Activated CD8-positive, alpha-beta memory T cell treated with anti-CD3 and anti-CD28 coated beads, Interleukin-2, amount 10 ng/mL, durations not matched to agents 7 days and 5 days (primary cell): ENCODE measurements around the gene FRMD4A. TPM values are rescaled to one million over a fixed set of nuclear protein-coding genes. Genes with fewer than 3 reads are reported as not detected.

ENCODE experiments used
- ATAC-seq: fragments of 150-1000 bp; cut with Tn5 transposase; one replicate; pipeline ENCODE4 v1.10.0; 2021; ENCODE audit warnings: moderate library complexity
- CTCF ChIA-PET: fragments of 350-600 bp; sonication (Branson Sonifier 250); formaldehyde crosslinking; loops from one replicate; lab custom pipeline; 2021; ENCODE audit warnings: antibody characterized with exemption; lab: Charles Lee
- DNase-seq: peaks from one replicate; pipeline ENCODE4 v3.0.0-alpha.2; 2020
- H3K27ac Mint-ChIP-seq: one replicate; pipeline ENCODE4 v1.8.0; 2021; ENCODE audit warnings: mild to moderate bottlenecking, mixed read lengths
- H3K27me3 Mint-ChIP-seq: one replicate; pipeline ENCODE4 v1.8.0; 2021; ENCODE audit warnings: mixed read lengths
- H3K36me3 Mint-ChIP-seq: one replicate; pipeline ENCODE4 v1.8.0; 2021; ENCODE audit warnings: mild to moderate bottlenecking, mixed read lengths
- H3K4me1 Mint-ChIP-seq: one replicate; pipeline ENCODE4 v1.8.0; 2021; ENCODE audit warnings: mixed read lengths
- H3K4me3 Mint-ChIP-seq: one replicate; pipeline ENCODE4 v1.8.0; 2021; ENCODE audit warnings: mild to moderate bottlenecking, moderate library complexity, mixed read lengths
- H3K9me3 Mint-ChIP-seq: one replicate; pipeline ENCODE4 v1.8.0; 2022; ENCODE audit warnings: low read depth, mixed read lengths
- total RNA-seq, 2 experiments: library from RNA; stranded (reverse); gene quantifications; one replicate each; pipeline ENCODE4 v1.2.3, GENCODE V29; 2021

FRMD4A gene
- total RNA-seq, 2 experiments from 2014 or later = 0.09 to 1.2 TPM

- Mint-ChIP-seq H3K4me3 (no peak overlapping the region), H3K27ac (no peak overlapping the region), H3K9me3 (no peaks in the 10 kb centered on the region), H3K36me3 (peaks cover 15% of the 10 kb centered on the region), H3K4me1 (peaks cover 8% of the 10 kb centered on the region), H3K27me3 (no peaks in the 10 kb centered on the region)
- ATAC-seq (no peak), DNase-seq (no peak)
- CTCF ChIA-PET = no interaction called here
These were observed 680.7 kb downstream of the FRMD4A start for GRCh38 chr10:13649844-13650520.

GRCh38 chr10:13648425-13648824, 682.3 kb downstream of the FRMD4A start:
- DNase-seq = no peak
- Mint-ChIP-seq H3K9me3 (no peaks in the 10 kb centered on the region), H3K4me3 (no peak overlapping the region), H3K27ac (no peak overlapping the region), H3K27me3 (no peaks in the 10 kb centered on the region), H3K36me3 (peaks cover 15% of the 10 kb centered on the region), H3K4me1 (peaks cover 8% of the 10 kb centered on the region)
- CTCF ChIA-PET = no interaction called here
- ATAC-seq = no peak

DNA sequence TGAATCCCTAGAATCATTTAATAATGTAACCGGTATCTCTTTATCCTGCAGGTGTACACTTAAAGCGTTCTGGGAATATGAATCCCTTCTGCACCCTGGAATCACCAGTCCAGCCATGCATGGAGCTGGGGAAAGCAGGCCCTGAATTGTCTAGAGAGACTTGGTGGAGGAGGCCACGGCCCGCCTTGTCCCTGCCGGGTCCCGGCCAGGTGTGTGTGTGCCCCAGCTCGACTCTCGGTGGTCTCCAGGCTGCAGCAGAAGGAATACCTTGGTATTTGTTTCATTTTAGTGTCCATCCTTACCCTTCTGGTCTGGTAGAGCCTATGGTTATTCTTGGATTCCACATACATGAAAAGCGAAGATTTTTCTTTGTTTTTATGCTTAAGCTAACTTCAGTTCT, 685.9 kb downstream of the FRMD4A start:
- DNase-seq (no peak), ATAC-seq (no peak)
- Mint-ChIP-seq H3K36me3 (peaks cover 45% of the 10 kb centered on the region), H3K27ac (no peak overlapping the region), H3K9me3 (peaks cover 14% of the 10 kb centered on the region), H3K4me1 (peaks cover 5% of the 10 kb centered on the region), H3K27me3 (no peaks in the 10 kb centered on the region), H3K4me3 (no peak overlapping the region)
- CTCF ChIA-PET = no interaction called here

DNA sequence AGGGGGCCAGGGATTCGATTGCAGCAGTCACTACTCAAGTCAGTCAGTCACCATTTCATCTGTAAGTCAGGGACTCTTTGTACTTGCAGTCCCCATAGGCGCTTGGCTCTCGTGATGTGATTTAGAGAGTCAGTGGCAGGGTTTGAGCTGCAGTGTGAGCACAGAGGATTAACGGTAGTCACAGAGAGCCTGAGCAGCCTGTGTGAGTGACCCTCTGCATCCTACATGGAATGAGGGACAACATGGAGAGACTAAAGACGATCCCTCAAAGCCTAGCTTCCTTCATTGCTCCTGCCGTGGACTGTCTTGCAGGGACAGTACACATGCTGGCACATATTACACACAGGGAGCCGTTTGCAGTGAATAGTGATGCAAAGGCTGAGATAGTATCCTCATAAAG, 687.7 kb downstream of the FRMD4A start:
- H3K27ac Mint-ChIP-seq = no peak overlapping the region
- peaks cover 14% of the 10 kb centered on the region for H3K9me3 Mint-ChIP-seq
- ATAC-seq (no peak), DNase-seq (no peak)
- CTCF ChIA-PET = no interaction called here
- no peaks in the 10 kb centered on the region for H3K4me1 Mint-ChIP-seq
- H3K36me3 Mint-ChIP-seq = peaks cover 48% of the 10 kb centered on the region
- H3K4me3 Mint-ChIP-seq = no peak overlapping the region
- no peaks in the 10 kb centered on the region for H3K27me3 Mint-ChIP-seq

- H3K4me3 Mint-ChIP-seq = no peak overlapping the region
- H3K27ac Mint-ChIP-seq = no peak overlapping the region
- H3K36me3 Mint-ChIP-seq = peaks cover 51% of the 10 kb centered on the region
- no peaks in the 10 kb centered on the region for H3K27me3 Mint-ChIP-seq
- DNase-seq (no peak), ATAC-seq (no peak)
- H3K4me1 Mint-ChIP-seq = no peaks in the 10 kb centered on the region
- CTCF ChIA-PET = no interaction called here
- H3K9me3 Mint-ChIP-seq = peaks cover 14% of the 10 kb centered on the region
These were observed 688.4 kb downstream of the FRMD4A start for GRCh38 chr10:13642293-13642692.

DNA sequence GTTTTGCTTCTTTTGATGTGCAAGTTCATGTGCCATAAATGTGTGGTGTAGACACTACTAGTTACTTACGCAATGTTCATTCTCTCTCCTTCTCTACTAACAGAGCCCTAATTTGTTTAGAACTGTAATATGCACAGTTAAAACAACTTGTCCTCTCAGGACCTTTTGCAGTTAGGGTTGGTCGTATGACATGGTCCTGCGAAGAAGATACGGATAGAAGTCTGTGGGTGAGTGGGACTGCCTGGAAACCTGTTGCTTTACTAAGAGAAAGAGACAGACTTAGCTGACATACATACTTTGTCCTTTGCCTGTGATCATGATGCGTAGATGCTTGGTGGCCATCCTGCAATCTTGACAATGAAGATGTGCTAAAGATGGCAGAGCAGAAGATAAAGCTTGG, 692.8 kb downstream of the FRMD4A start:
- H3K4me3 Mint-ChIP-seq = no peak overlapping the region
- peaks cover 47% of the 10 kb centered on the region for H3K36me3 Mint-ChIP-seq
- peaks cover 14% of the 10 kb centered on the region for H3K9me3 Mint-ChIP-seq
- H3K27ac Mint-ChIP-seq = no peak overlapping the region
- DNase-seq (no peak), ATAC-seq (no peak)
- CTCF ChIA-PET = no interaction called here
- no peaks in the 10 kb centered on the region for H3K27me3 Mint-ChIP-seq
- H3K4me1 Mint-ChIP-seq = no peaks in the 10 kb centered on the region

DNA sequence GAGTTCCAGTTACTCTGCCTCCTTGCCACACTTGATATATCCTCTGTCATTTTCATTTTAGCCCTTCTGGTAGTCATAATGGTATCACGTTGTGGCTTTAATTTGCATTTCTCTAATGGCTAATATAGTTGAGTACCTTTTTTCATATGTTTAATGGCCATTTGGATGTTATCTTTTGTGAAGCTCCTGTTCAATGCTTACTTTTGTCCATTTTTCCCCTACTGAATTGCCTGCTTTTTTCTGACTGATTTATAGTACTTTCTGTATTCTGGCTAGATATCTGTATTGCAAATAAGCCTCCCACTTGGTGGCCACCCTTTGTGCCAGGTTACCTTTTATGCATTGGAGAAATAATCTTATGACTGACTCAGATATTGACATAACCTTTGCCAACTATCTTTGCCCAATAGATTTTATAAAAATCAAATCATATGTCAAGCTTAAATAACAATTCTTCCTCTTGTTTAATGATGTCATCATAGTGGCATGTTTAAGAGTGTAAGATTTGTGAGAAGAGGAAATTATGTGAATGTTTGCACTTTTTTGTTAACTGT, 693.3 kb downstream of the FRMD4A start:
- DNase-seq (no peak), ATAC-seq (no peak)
- Mint-ChIP-seq H3K27ac (no peak overlapping the region), H3K4me3 (no peak overlapping the region), H3K4me1 (no peaks in the 10 kb centered on the region), H3K36me3 (peaks cover 42% of the 10 kb centered on the region), H3K27me3 (no peaks in the 10 kb centered on the region), H3K9me3 (peaks cover 12% of the 10 kb centered on the region)
- CTCF ChIA-PET = no interaction called here

DNA sequence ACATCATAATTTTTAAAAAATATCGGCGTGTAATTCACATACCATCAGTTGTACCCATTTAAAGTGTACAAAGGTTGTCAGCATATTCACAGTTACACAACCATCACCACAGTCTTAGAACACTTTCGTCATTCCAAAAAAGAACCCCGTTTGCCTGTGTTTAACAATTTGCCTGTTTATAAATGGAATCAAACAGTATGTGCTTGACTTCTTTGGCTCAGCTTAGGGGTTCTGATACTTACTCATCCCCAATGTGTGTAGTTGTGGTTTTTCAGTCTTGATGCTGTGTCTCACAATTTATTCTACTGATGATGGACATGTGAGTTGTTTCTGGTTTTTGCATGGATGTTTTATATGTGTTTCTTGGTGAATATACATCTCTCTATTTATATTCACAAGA, 693.9 kb downstream of the FRMD4A start:
- Mint-ChIP-seq H3K36me3 (peaks cover 36% of the 10 kb centered on the region), H3K27ac (no peak overlapping the region), H3K4me3 (no peak overlapping the region), H3K9me3 (peaks cover 6% of the 10 kb centered on the region), H3K27me3 (no peaks in the 10 kb centered on the region), H3K4me1 (no peaks in the 10 kb centered on the region)
- ATAC-seq (no peak), DNase-seq (no peak)
- CTCF ChIA-PET = no interaction called here

- H3K4me1 Mint-ChIP-seq = no peaks in the 10 kb centered on the region
- no peak overlapping the region for H3K27ac Mint-ChIP-seq
- H3K9me3 Mint-ChIP-seq = no peaks in the 10 kb centered on the region
- no peaks in the 10 kb centered on the region for H3K27me3 Mint-ChIP-seq
- no peak overlapping the region for H3K4me3 Mint-ChIP-seq
- no peak for DNase-seq
- CTCF ChIA-PET = interaction anchor here (1.0 to 1.2 kb wide), 2 partner anchors 8 to 25 kb away, joined by 3 read pairs; no protein-coding TSS in a partner anchor
- H3K36me3 Mint-ChIP-seq = peaks cover 24% of the 10 kb centered on the region
- no peak for ATAC-seq
These were observed 696.5 kb downstream of the FRMD4A start for GRCh38 chr10:13634207-13634606.

- DNase-seq = no peak
- peaks cover 20% of the 10 kb centered on the region for H3K36me3 Mint-ChIP-seq
- CTCF ChIA-PET = interaction anchor here (1.0 to 1.2 kb wide), 2 partner anchors 8 to 26 kb away, joined by 3 read pairs; no protein-coding TSS in a partner anchor
These were observed 697.0 kb downstream of the FRMD4A start for GRCh38 chr10:13633689-13634088.

DNA sequence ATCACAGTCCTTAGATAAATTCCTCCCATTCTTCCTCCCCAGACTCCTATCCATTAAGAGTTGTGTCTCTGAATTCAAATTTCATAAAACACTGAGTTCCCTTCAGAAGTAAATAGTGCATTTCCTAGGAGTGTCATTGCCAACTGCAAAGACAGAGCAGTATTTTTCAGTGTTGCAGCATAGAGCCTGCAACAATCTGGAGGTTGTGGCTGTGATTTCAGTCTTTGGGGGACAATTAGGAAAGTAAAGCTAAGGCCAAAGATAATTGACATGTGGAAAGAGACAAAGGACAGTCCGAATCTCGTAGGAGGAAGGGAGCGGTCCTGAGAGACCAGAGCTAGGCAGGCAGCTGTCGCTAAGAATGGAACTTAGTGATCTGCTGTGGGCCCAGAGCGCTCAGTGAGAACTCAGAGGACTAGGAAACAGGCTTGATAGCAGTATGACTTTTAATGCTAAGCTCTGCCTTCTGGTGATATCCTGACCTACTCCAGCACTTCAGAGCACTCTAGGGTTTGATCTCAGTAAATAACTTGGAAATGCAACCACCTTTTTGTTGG, 697.8 kb downstream of the FRMD4A start:
- peaks cover 14% of the 10 kb centered on the region for H3K36me3 Mint-ChIP-seq
- H3K9me3 Mint-ChIP-seq = no peaks in the 10 kb centered on the region
- no peak for ATAC-seq
- no peak overlapping the region for H3K27ac Mint-ChIP-seq
- CTCF ChIA-PET = interaction anchor here (1.2 kb wide), 1 partner anchor 26 kb away, joined by 3 read pairs; no protein-coding TSS in a partner anchor
- no peak overlapping the region for H3K4me3 Mint-ChIP-seq
- H3K4me1 Mint-ChIP-seq = no peaks in the 10 kb centered on the region
- no peak for DNase-seq
- no peaks in the 10 kb centered on the region for H3K27me3 Mint-ChIP-seq

More at GRCh38 chr10:13633689-13634088, 697.0 kb downstream of the FRMD4A start:
- ATAC-seq = no peak
- H3K9me3 Mint-ChIP-seq = no peaks in the 10 kb centered on the region
- H3K27ac Mint-ChIP-seq = no peak overlapping the region
- no peak overlapping the region for H3K4me3 Mint-ChIP-seq
- H3K27me3 Mint-ChIP-seq = no peaks in the 10 kb centered on the region
- H3K4me1 Mint-ChIP-seq = no peaks in the 10 kb centered on the region

DNA sequence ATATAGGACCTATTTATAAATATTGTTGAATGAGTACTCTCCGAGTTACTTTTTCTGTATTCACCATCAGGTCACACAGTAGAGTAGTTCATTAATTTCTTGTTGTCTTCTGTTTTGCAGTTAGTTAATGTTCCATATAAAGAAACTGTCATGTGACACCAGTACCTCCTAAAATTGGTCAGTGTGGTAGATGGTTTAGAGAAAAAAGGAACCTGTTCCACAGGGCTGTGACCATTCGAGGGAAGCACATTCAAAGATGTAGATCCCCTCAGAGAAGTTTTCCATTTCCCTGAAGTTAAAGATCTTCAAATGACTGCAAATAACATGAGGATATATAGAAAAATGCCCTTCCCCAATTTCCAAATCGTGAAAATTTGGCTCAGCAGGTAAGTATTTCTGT, 698.3 kb downstream of the FRMD4A start:
- Mint-ChIP-seq H3K27me3 (no peaks in the 10 kb centered on the region), H3K4me3 (no peak overlapping the region), H3K4me1 (no peaks in the 10 kb centered on the region), H3K27ac (no peak overlapping the region), H3K9me3 (no peaks in the 10 kb centered on the region), H3K36me3 (peaks cover 11% of the 10 kb centered on the region)
- CTCF ChIA-PET = no interaction called here
- no peak for ATAC-seq
- no peak for DNase-seq

DNA sequence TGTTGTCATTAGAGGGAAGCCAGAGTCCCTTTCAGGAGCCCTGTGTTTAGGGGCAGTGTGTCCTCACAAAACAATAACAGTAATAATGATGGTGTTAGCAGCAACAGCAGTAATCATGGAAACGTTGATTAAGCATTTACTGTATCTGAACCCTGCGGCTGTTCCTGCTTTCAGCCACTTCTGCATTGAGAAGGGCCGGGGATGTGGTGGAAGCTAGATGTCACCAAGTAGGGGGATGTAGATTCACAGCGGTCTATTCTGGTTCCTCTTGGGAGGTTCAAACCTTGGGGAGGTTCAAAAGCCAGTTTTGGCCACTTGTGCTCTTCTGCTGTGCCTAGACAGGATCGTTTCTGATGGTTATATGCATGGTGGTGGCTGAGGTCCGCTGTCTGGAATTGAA, 699.1 kb downstream of the FRMD4A start:
- Mint-ChIP-seq H3K27me3 (no peaks in the 10 kb centered on the region), H3K27ac (no peak overlapping the region), H3K9me3 (no peaks in the 10 kb centered on the region), H3K36me3 (peaks cover 9% of the 10 kb centered on the region), H3K4me3 (no peak overlapping the region), H3K4me1 (no peaks in the 10 kb centered on the region)
- CTCF ChIA-PET = interaction anchor here (0.6 kb wide), 1 partner anchor 276 kb away, joined by 4 read pairs; no protein-coding TSS in a partner anchor
- ATAC-seq (no peak), DNase-seq (no peak)

- H3K27me3 Mint-ChIP-seq = no peaks in the 10 kb centered on the region
- H3K27ac Mint-ChIP-seq = no peak overlapping the region
- peaks cover 9% of the 10 kb centered on the region for H3K36me3 Mint-ChIP-seq
- H3K4me1 Mint-ChIP-seq = no peaks in the 10 kb centered on the region
- H3K9me3 Mint-ChIP-seq = no peaks in the 10 kb centered on the region
- H3K4me3 Mint-ChIP-seq = no peak overlapping the region
- no peak for DNase-seq
- ATAC-seq = no peak
- CTCF ChIA-PET = no interaction called here
These were observed 700.5 kb downstream of the FRMD4A start for GRCh38 chr10:13630231-13630630.
